Epithelial cell of proximal tubule (primary cell): ENCODE measurements around the gene CRELD2. TPM values are rescaled to one million over a fixed set of nuclear protein-coding genes. Genes with fewer than 3 reads are reported as not detected.

Experiments used
- DNase-seq: peaks from one replicate; pipeline ENCODE4 v3.0.0-alpha.2; 2011; ENCODE audit warnings: low read depth
- H3K4me3 ChIP-seq: 2 replicates; pipeline ENCODE4 v1.5.1; 2011; ENCODE audit warnings: low read depth, mild to moderate bottlenecking, low read length
- CTCF ChIP-seq: conservative IDR thresholded peaks from 2 replicates; pipeline ENCODE4 v1.5.1; 2012; ENCODE audit warnings: low read depth, mild to moderate bottlenecking, low read length
- total RNA-seq: library from RNA; depleted of rRNA; stranded (reverse); fragments of >200 nt; gene quantifications from 2 replicates; pipeline ENCODE4 v1.2.3, GENCODE V29; 2015

The CRELD2 gene
- total RNA-seq, 1 donor from 2014 or later: 54.1 TPM

GRCh38 chr22:49954991-49955580 lies 36.7 kb downstream of the CRELD2 start:
- no peak for DNase-seq
- TF ChIP-seq CTCF: no peak
- H3K4me3 ChIP-seq: no peak overlapping the region

GRCh38 chr22:49955581-49956417 lies 37.4 kb downstream of the CRELD2 start:
- DNase-seq: no peak
- TF ChIP-seq CTCF: no peak
- H3K4me3 ChIP-seq: no peak overlapping the region

GRCh38 chr22:49956418-49956770 lies 38.0 kb downstream of the CRELD2 start:
- no peak for DNase-seq
- no peak for TF ChIP-seq CTCF
- H3K4me3 ChIP-seq: no peak overlapping the region

GRCh38 chr22:49956914-49957825 lies 38.7 kb downstream of the CRELD2 start:
- H3K4me3 ChIP-seq: no peak overlapping the region
- no peak for DNase-seq
- no peak for TF ChIP-seq CTCF

GRCh38 chr22:49957826-49958365 lies 39.5 kb downstream of the CRELD2 start:
- H3K4me3 ChIP-seq: no peak overlapping the region
- no peak for DNase-seq
- no peak for TF ChIP-seq CTCF

GRCh38 chr22:49958366-49958921 lies 40.0 kb downstream of the CRELD2 start:
- no peak for TF ChIP-seq CTCF
- no peak for DNase-seq
- no peak overlapping the region for H3K4me3 ChIP-seq
